Measurements from ENCODE around the gene EPHB1.

GRCh38 chr3:135038186-135038585, 243.1 kb downstream of the EPHB1 start:
- TF ChIP-seq, protein P1, sequence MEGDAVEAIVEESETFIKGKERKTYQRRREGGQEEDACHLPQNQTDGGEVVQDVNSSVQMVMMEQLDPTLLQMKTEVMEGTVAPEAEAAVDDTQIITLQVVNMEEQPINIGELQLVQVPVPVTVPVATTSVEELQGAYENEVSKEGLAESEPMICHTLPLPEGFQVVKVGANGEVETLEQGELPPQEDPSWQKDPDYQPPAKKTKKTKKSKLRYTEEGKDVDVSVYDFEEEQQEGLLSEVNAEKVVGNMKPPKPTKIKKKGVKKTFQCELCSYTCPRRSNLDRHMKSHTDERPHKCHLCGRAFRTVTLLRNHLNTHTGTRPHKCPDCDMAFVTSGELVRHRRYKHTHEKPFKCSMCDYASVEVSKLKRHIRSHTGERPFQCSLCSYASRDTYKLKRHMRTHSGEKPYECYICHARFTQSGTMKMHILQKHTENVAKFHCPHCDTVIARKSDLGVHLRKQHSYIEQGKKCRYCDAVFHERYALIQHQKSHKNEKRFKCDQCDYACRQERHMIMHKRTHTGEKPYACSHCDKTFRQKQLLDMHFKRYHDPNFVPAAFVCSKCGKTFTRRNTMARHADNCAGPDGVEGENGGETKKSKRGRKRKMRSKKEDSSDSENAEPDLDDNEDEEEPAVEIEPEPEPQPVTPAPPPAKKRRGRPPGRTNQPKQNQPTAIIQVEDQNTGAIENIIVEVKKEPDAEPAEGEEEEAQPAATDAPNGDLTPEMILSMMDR (IDR thresholded peaks at IDR 0.05 in 4 of 5, conservative IDR thresholded peaks at IDR 0.05 in 1 of 5): no peak
- TF ChIP-seq POLR2A (IDR thresholded peaks at IDR 0.05): no peak
